ENCODE measurements around the gene CDH22. TPM values are rescaled to one million over a fixed set of nuclear protein-coding genes. Genes with fewer than 3 reads are reported as not detected.

The CDH22 gene
- total RNA-seq, 6 experiments from 2014 or later = not detected

GRCh38 chr20:46242390-46242789, 65.9 kb downstream of the CDH22 start:
- H3K9me3 ChIP-seq = no peaks in the 10 kb centered on the region
- no peak for TF ChIP-seq CTCF (IDR thresholded peaks at IDR 0.05)
- TF ChIP-seq POLR2A (IDR thresholded peaks at IDR 0.05) = no peak
- H3K4me1 ChIP-seq = no peaks in the 10 kb centered on the region
- 61% methylated on average over 2 of the region's 2 CpGs for WGBS (ENCODE audit: insufficient coverage, low coverage, low lambda C conversion rate, missing lambda C conversion rate)
- DNase-seq = no peak
- H3K27ac ChIP-seq = no peak overlapping the region
- no peak for ATAC-seq
- intact Hi-C loops (cut with DNase I) = no loop called here
- peaks cover 0 to 3% of the 10 kb centered on the region in 2 donors for H3K27me3 ChIP-seq
- H3K36me3 ChIP-seq = no peaks in the 10 kb centered on the region
- no peak overlapping the region for H3K4me3 ChIP-seq

DNA sequence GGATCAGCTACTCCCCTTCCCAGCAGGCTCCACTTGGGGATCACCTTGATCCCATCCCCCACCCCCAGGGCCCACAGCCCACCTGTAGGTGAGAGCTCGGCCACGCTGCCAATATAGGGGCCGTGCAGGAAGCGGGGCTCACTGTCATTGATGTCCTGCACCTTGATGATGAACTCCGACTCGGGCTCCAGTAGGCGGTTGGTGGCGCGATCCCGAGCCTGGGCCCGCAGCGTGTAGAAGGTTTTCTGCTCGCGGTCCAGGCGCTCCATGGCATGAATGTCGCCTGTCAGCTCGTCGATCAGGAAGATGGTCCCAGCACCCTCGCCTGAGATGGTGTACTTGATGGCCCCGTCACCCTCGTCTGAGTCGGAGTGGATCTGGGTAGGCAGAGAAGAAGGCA, 67.4 kb downstream of the CDH22 start:
- Histone ChIP-seq H3K9me3 (no peaks in the 10 kb centered on the region), H3K4me3 (no peak overlapping the region), H3K4me1 (no peaks in the 10 kb centered on the region), H3K27me3 (no peaks in the 10 kb centered on the region), H3K36me3 (no peaks in the 10 kb centered on the region), H3K27ac (no peak overlapping the region)
- WGBS (ENCODE audit: insufficient coverage, low coverage, low lambda C conversion rate, missing lambda C conversion rate) = 67% methylated on average over 2 of the region's 22 CpGs
- ATAC-seq (no peak), DNase-seq (no peak)
- intact Hi-C loops (cut with DNase I) = no loop called here
- TF ChIP-seq CTCF (IDR thresholded peaks at IDR 0.05) (no peak), POLR2A (IDR thresholded peaks at IDR 0.05) (no peak)

GRCh38 chr20:46240065-46240464, 68.2 kb downstream of the CDH22 start:
- TF ChIP-seq CTCF (IDR thresholded peaks at IDR 0.05) (no peak), POLR2A (IDR thresholded peaks at IDR 0.05) (no peak)
- Histone ChIP-seq H3K27ac (no peak overlapping the region), H3K36me3 (no peaks in the 10 kb centered on the region), H3K9me3 (no peaks in the 10 kb centered on the region), H3K27me3 (no peaks in the 10 kb centered on the region), H3K4me1 (no peaks in the 10 kb centered on the region), H3K4me3 (no peak overlapping the region)
- WGBS (ENCODE audit: insufficient coverage, low coverage, low lambda C conversion rate, missing lambda C conversion rate) = no CpG with 5 or more reads among the region's 4 CpGs
- ATAC-seq (no peak), DNase-seq (no peak)
- intact Hi-C loops (cut with DNase I) = no loop called here

- Histone ChIP-seq H3K27me3 (no peaks in the 10 kb centered on the region), H3K27ac (no peak overlapping the region), H3K36me3 (no peaks in the 10 kb centered on the region), H3K4me3 (no peak overlapping the region), H3K4me1 (no peaks in the 10 kb centered on the region), H3K9me3 (no peaks in the 10 kb centered on the region)
- 11% methylated on average over 1 of the region's 1 CpG for WGBS (ENCODE audit: insufficient coverage, low coverage, low lambda C conversion rate, missing lambda C conversion rate)
- TF ChIP-seq POLR2A (IDR thresholded peaks at IDR 0.05) (no peak), CTCF (IDR thresholded peaks at IDR 0.05) (no peak)
- DNase-seq (no peak), ATAC-seq (no peak)
- intact Hi-C loops (cut with DNase I) = no loop called here
Observed at GRCh38 chr20:46237736-46238135, 70.6 kb downstream of the CDH22 start.

GRCh38 chr20:46237227-46237626, 71.1 kb downstream of the CDH22 start:
- WGBS (ENCODE audit: insufficient coverage, low coverage, low lambda C conversion rate, missing lambda C conversion rate) = 5% methylated on average over 9 of the region's 10 CpGs
- H3K4me3 ChIP-seq = no peak overlapping the region
- H3K4me1 ChIP-seq = no peaks in the 10 kb centered on the region
- ATAC-seq = no peak
- H3K36me3 ChIP-seq = no peaks in the 10 kb centered on the region
- H3K9me3 ChIP-seq = no peaks in the 10 kb centered on the region
- intact Hi-C loops (cut with DNase I) = no loop called here
- TF ChIP-seq POLR2A (IDR thresholded peaks at IDR 0.05) (no peak), CTCF (IDR thresholded peaks at IDR 0.05) (no peak)
- no peak overlapping the region for H3K27ac ChIP-seq
- no peak for DNase-seq
- H3K27me3 ChIP-seq = no peaks in the 10 kb centered on the region

All from right lobe of liver (tissue), 6 donors.